H9 (cell line): ENCODE data around the gene ARHGEF12. TPM values are rescaled to one million over a fixed set of nuclear protein-coding genes. Genes with fewer than 3 reads are reported as not detected.

Source experiments
- DNase-seq: peaks from one replicate; pipeline ENCODE4 v3.0.0-alpha.2; 2017
- H2AFZ ChIP-seq: one replicate; pipeline ENCODE4 v1.6.1; 2013; ENCODE audit warnings: mild to moderate bottlenecking, low read length, control low read depth, moderate library complexity
- H2AK5ac ChIP-seq: 2 replicates; pipeline ENCODE4 v1.6.1; 2013; ENCODE audit warnings: low read length, control low read depth, mixed read lengths; ENCODE audit not compliant: insufficient read length
- H2BK120ac ChIP-seq: one replicate; pipeline ENCODE4 v1.6.1; 2013; ENCODE audit warnings: low read depth, mild to moderate bottlenecking, low read length, control low read depth, inconsistent platforms; ENCODE audit not compliant: poor library complexity, severe bottlenecking
- H2BK12ac ChIP-seq: 2 replicates; pipeline ENCODE4 v1.6.1; 2013; ENCODE audit warnings: low read length, control low read depth, mixed read lengths, low read depth; ENCODE audit not compliant: insufficient read length
- H2BK15ac ChIP-seq: 2 replicates; pipeline ENCODE4 v1.6.1; 2013; ENCODE audit warnings: low read depth, low read length, control low read depth
- H2BK20ac ChIP-seq: one replicate; pipeline ENCODE4 v1.6.1; 2013; ENCODE audit warnings: low read depth, mild to moderate bottlenecking, low read length, control low read depth, inconsistent platforms; ENCODE audit not compliant: poor library complexity, severe bottlenecking
- H2BK5ac ChIP-seq: 2 replicates; pipeline ENCODE4 v1.6.1; 2013; ENCODE audit warnings: low read length, control low read depth, mixed read lengths; ENCODE audit not compliant: insufficient read length
- H3K14ac ChIP-seq: 2 replicates; pipeline ENCODE4 v1.6.1; 2013; ENCODE audit warnings: low read length, control low read depth; ENCODE audit not compliant: insufficient read depth
- H3K18ac ChIP-seq: 2 replicates; pipeline ENCODE4 v1.6.1; 2013; ENCODE audit warnings: low read depth, mild to moderate bottlenecking, mixed read lengths, low read length, control low read depth; ENCODE audit not compliant: insufficient read length
- H3K23ac ChIP-seq: 2 replicates; pipeline ENCODE4 v1.6.1; 2013; ENCODE audit warnings: low read length, control low read depth, mixed read lengths, low read depth; ENCODE audit not compliant: insufficient read length
- H3K23me2 ChIP-seq: 2 replicates; pipeline ENCODE4 v1.6.1; 2013; ENCODE audit warnings: low read depth, mild to moderate bottlenecking, mixed read lengths, low read length, control low read depth; ENCODE audit not compliant: insufficient read length, poor library complexity, severe bottlenecking
- H3K27ac ChIP-seq: 2 replicates; pipeline ENCODE4 v1.5.1; 2013; ENCODE audit warnings: low read length, control low read depth, mixed read lengths, low read depth; ENCODE audit not compliant: insufficient read length
- H3K27me3 ChIP-seq: 2 replicates; pipeline ENCODE4 v1.6.1; 2013; ENCODE audit warnings: low read length, control low read depth, inconsistent platforms; ENCODE audit not compliant: insufficient read depth
- H3K4ac ChIP-seq: 2 replicates; pipeline ENCODE4 v1.6.1; 2013; ENCODE audit warnings: low read depth, mild to moderate bottlenecking, control low read depth, inconsistent platforms, low read length, moderate library complexity
- H3K4me1 ChIP-seq: 2 replicates; pipeline ENCODE4 v1.6.1; 2013; ENCODE audit warnings: low read length, control low read depth, inconsistent platforms; ENCODE audit not compliant: insufficient read depth
- H3K4me2 ChIP-seq: 2 replicates; pipeline ENCODE4 v1.6.1; 2013; ENCODE audit warnings: low read length, control low read depth, mixed read lengths; ENCODE audit not compliant: insufficient read length, insufficient read depth
- H3K56ac ChIP-seq: 2 replicates; pipeline ENCODE4 v1.6.1; 2013; ENCODE audit warnings: low read depth, mild to moderate bottlenecking, mixed read lengths, low read length, control low read depth; ENCODE audit not compliant: insufficient read length
- H3K79me1 ChIP-seq: 2 replicates; pipeline ENCODE4 v1.6.1; 2013; ENCODE audit warnings: low read depth, mild to moderate bottlenecking, moderate library complexity, low read length, control low read depth, inconsistent platforms; ENCODE audit not compliant: insufficient read depth, poor library complexity, severe bottlenecking
- H3K79me2 ChIP-seq: 2 replicates; pipeline ENCODE4 v1.6.1; 2013; ENCODE audit warnings: low read length, control low read depth, inconsistent platforms; ENCODE audit not compliant: insufficient read depth
- H3K9ac ChIP-seq: 2 replicates; pipeline ENCODE4 v1.6.1; 2013; ENCODE audit warnings: low read length, control low read depth, mixed read lengths; ENCODE audit not compliant: insufficient read length; ENCODE audit errors: extremely low read depth
- H3K9me3 ChIP-seq: one replicate; pipeline ENCODE4 v1.6.1; 2013; ENCODE audit warnings: low read depth, low read length, inconsistent platforms; ENCODE audit not compliant: control insufficient read depth
- H3T11ph ChIP-seq: one replicate; pipeline ENCODE4 v1.6.1; 2013; ENCODE audit warnings: mild to moderate bottlenecking, low read length, control low read depth, inconsistent platforms
- H4K20me1 ChIP-seq: one replicate; pipeline ENCODE4 v1.6.1; 2013; ENCODE audit not compliant: control insufficient read depth, insufficient read length, insufficient read depth
- H4K5ac ChIP-seq: 2 replicates; pipeline ENCODE4 v1.6.1; 2013; ENCODE audit warnings: low read depth, mild to moderate bottlenecking, mixed read lengths, low read length, control low read depth; ENCODE audit not compliant: insufficient read length
- H4K8ac ChIP-seq: replicated peaks from 2 replicates; pipeline ENCODE4 v1.6.1; 2013; ENCODE audit warnings: low read length, control low read depth, mixed read lengths, low read depth; ENCODE audit not compliant: insufficient read length
- H4K91ac ChIP-seq: 2 replicates; pipeline ENCODE4 v1.6.1; 2013; ENCODE audit warnings: low read depth, mild to moderate bottlenecking, moderate library complexity, mixed read lengths, low read length, control low read depth; ENCODE audit not compliant: insufficient read length
- H3K27ac Mint-ChIP-seq, 3 experiments: 2 replicates in 2 of 3; 3 replicates in 1 of 3; pipeline ENCODE4 v1.8.0; 2020 to 2021; ENCODE audit warnings: mixed read lengths in 3 of 3, mild to moderate bottlenecking in 1 of 3, moderate library complexity in 1 of 3
- H3K27me3 Mint-ChIP-seq: 2 replicates; pipeline ENCODE4 v1.8.0; 2021; ENCODE audit warnings: low read depth, mild to moderate bottlenecking, moderate library complexity, mixed read lengths
- H3K36me3 Mint-ChIP-seq, 3 experiments: 2 replicates in 2 of 3; 3 replicates in 1 of 3; pipeline ENCODE4 v1.8.0; 2020 to 2021; ENCODE audit warnings: low read depth in 3 of 3, mixed read lengths in 3 of 3; ENCODE audit not compliant: insufficient read depth in 1 of 3
- H3K4me1 Mint-ChIP-seq, 2 experiments: 2 replicates each; pipeline ENCODE4 v1.8.0; 2020; ENCODE audit warnings: mixed read lengths in 2 of 2
- H3K4me3 Mint-ChIP-seq, 2 experiments: 2 replicates in 1 of 2; 3 replicates in 1 of 2; pipeline ENCODE4 v1.8.0; 2020 to 2021; ENCODE audit warnings: mild to moderate bottlenecking in 2 of 2, mixed read lengths in 2 of 2, moderate library complexity in 1 of 2
- H3K9me3 Mint-ChIP-seq, 2 experiments: 2 replicates in 1 of 2; 3 replicates in 1 of 2; pipeline ENCODE4 v1.8.0; 2020; ENCODE audit warnings: mild to moderate bottlenecking in 2 of 2, mixed read lengths in 2 of 2, moderate library complexity in 1 of 2
- WGBS: extraction: QIAGEN DNeasy Blood & Tissue Kit; methylation state at CpG from one replicate; pipeline ENCODE4 v1.1.7; 2013; ENCODE audit warnings: missing lambda C conversion rate, low lambda C conversion rate, mixed read lengths; ENCODE audit not compliant: insufficient read length; ENCODE audit errors: extremely low coverage; 5-methylcytosine and 5-hydroxymethylcytosine counted together
- total RNA-seq: library from RNA; stranded (reverse); gene quantifications from 2 replicates; pipeline ENCODE4 v1.2.1, GENCODE V29; 2021
- TF ChIP-seq, protein P1 (sequence below): fragments of 200-600 bp; sonication (generic); conservative IDR thresholded peaks from 3 replicates; pipeline ENCODE4 v1.8.0; 2021; ENCODE audit warnings: antibody characterized with exemption, mild to moderate bottlenecking

The ARHGEF12 gene
- total RNA-seq, 1 experiment from 2014 or later, result 27.0 TPM

DNA sequence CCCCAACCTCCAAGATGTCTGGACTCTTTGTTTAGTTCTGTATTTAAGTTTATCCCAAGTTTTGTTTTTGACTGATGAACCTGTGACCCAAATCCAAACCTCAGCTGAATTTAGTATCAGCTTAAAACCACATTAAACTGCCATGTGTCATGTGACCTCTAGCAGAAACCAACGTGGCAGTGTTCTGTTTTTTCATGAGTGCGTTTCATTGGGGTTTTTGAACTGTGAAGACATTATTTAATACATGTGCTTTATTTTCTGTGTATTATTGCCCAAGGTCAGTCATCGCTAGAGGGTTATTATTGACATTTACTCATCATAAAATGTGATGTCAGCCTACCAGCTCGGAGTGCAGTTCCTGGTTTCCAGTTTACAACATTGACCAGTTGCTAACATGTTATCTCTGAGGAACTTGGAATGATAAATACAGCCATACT, 9.3 kb upstream of the ARHGEF12 start:
- Histone ChIP-seq H4K5ac (no peak overlapping the region), H3K9ac (no peak overlapping the region), H4K91ac (no peak overlapping the region), H2AK5ac (no peak overlapping the region), H3K27ac (no peak overlapping the region), H2AFZ (no peak overlapping the region), H3K23ac (no peak overlapping the region), H3K56ac (no peak overlapping the region), H2BK120ac (no peak overlapping the region), H3K79me1 (no peaks in the 10 kb centered on the region), H3K9me3 (no peaks in the 10 kb centered on the region), H2BK20ac (no peak overlapping the region), H3K4me1 (0 out of 2 replicates have a peak, but pooled peaks cover 2% of the 10 kb centered on the region), H3K27me3 (no peaks in the 10 kb centered on the region), H3K23me2 (peaks cover 4% of the 10 kb centered on the region), H3K14ac (no peak overlapping the region), H3K4me2 (no peak overlapping the region), H2BK5ac (no peak overlapping the region), H4K8ac (no peak overlapping the region), H3K4ac (no peak overlapping the region), H3K79me2 (no peaks in the 10 kb centered on the region), H2BK15ac (no peak overlapping the region), H2BK12ac (no peak overlapping the region), H4K20me1 (no peaks in the 10 kb centered on the region), H3T11ph (no peak overlapping the region), H3K18ac (no peak overlapping the region)
- Mint-ChIP-seq H3K27ac (no peak overlapping the region), H3K4me1 (peaks cover 14 to 15% of the 10 kb centered on the region in 2 experiments), H3K4me3 (peak overlapping the region in 1 of 2 experiments; percentile 89; a peak in 2 of 5 replicates), H3K27me3 (peaks cover 5% of the 10 kb centered on the region), H3K9me3 (no peaks in the 10 kb centered on the region), H3K36me3 (peaks cover 9 to 22% (median 17%) of the 10 kb centered on the region in 3 experiments; a peak in 6 of 7 replicates)
- WGBS, result no CpG with 5 or more reads among the region's 4 CpGs
- TF ChIP-seq, protein P1, sequence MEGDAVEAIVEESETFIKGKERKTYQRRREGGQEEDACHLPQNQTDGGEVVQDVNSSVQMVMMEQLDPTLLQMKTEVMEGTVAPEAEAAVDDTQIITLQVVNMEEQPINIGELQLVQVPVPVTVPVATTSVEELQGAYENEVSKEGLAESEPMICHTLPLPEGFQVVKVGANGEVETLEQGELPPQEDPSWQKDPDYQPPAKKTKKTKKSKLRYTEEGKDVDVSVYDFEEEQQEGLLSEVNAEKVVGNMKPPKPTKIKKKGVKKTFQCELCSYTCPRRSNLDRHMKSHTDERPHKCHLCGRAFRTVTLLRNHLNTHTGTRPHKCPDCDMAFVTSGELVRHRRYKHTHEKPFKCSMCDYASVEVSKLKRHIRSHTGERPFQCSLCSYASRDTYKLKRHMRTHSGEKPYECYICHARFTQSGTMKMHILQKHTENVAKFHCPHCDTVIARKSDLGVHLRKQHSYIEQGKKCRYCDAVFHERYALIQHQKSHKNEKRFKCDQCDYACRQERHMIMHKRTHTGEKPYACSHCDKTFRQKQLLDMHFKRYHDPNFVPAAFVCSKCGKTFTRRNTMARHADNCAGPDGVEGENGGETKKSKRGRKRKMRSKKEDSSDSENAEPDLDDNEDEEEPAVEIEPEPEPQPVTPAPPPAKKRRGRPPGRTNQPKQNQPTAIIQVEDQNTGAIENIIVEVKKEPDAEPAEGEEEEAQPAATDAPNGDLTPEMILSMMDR, result no peak
- no peak for DNase-seq
